ENCODE data around the gene URAD.

Gene URAD

GRCh38 chr13:28000567-28000966 is 12.1 kb upstream of the URAD start:
- DNase-seq (ENCODE audit: low spot score): no peak

- DNase-seq (ENCODE audit: low spot score): peak; percentile 54
Measured at GRCh38 chr13:27997904-27998522, 9.5 kb upstream of the URAD start.

- no peak for DNase-seq (ENCODE audit: low spot score)
Measured at GRCh38 chr13:27991881-27992280, 3.4 kb upstream of the URAD start.

- no peak for DNase-seq (ENCODE audit: low spot score)
Measured at GRCh38 chr13:27985600-27985999, 2.9 kb downstream of the URAD start.

- DNase-seq (ENCODE audit: low spot score): no peak
Measured at GRCh38 chr13:27982361-27982760, 6.1 kb downstream of the URAD start.

DNA sequence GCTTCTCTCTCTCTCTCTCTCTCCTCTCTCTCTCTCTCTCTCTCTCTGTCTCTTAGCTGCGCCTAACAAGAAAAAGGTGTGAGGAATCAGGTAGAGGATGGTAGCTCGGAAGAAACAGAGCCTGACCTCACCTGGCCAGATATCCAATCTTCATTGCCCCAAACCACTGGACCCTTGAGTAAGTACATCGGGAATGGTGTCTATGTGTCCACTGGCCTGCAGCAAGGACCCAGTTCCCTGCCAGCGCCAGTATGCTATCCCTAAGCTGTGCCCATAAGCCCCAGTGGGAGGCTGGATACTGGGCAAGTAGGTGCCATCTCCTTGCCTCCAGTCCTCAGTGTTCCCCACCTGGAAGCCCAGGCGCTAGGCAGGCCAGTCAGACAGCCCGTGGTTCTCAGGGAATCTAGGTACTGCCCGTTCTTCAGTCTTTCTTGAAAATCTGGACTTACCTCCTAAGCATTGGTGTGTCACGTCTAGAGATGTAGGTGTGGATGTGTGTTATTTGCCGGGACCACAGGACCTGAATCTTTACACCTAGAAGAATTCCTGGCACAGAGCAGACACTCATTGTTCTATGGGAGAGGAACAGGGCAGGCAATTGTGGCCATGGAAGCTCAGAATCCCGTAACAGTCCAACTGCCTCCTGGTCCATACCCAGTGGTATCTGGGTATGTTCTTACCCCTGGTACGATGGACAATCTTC is 7.3 kb downstream of the URAD start:
- DNase-seq (ENCODE audit: low spot score): no peak

- no peak for DNase-seq (ENCODE audit: low spot score)
Measured at GRCh38 chr13:27980280-27980998, 8.1 kb downstream of the URAD start.

- no peak for DNase-seq (ENCODE audit: low spot score)
Measured at GRCh38 chr13:27979765-27980279, 8.7 kb downstream of the URAD start.

GRCh38 chr13:27979001-27979643 is 9.4 kb downstream of the URAD start:
- DNase-seq (ENCODE audit: low spot score): no peak

DNA sequence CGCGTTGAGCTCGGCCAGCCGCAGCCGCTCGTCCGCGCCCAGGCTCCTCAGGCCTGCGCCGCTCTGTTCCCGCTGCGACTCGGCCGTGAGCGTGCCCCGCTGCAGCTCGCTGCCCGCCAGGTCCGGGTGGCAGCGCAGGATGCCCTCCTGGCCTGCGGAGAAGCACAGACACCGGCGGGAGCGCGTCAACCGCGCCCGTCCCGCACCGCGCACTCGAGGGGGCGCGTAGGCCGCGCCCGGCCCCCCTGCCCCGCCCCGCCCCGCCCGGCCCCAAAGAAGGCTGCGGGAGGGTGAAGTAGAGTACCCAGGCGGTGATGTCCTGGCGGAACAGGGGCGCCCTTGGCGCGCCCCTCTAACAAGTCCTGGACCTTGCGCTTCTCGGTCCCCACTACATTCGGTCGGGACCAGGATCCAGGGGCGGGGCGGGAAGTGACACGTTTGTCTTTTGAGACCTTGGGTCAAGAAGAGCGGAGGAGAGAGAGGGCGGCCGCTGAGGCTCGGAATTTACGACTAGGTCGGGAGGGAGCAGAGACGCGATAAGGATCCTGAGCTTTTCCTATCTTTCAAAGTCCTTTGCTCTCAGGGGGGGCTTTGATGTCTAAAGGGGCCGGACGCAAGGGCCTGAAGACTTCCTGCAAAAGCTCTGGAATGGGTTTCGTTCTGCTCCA is 10.1 kb downstream of the URAD start:
- DNase-seq (ENCODE audit: low spot score): no peak

- DNase-seq (ENCODE audit: low spot score): no peak
Measured at GRCh38 chr13:27977476-27978300, 10.8 kb downstream of the URAD start.

DNA sequence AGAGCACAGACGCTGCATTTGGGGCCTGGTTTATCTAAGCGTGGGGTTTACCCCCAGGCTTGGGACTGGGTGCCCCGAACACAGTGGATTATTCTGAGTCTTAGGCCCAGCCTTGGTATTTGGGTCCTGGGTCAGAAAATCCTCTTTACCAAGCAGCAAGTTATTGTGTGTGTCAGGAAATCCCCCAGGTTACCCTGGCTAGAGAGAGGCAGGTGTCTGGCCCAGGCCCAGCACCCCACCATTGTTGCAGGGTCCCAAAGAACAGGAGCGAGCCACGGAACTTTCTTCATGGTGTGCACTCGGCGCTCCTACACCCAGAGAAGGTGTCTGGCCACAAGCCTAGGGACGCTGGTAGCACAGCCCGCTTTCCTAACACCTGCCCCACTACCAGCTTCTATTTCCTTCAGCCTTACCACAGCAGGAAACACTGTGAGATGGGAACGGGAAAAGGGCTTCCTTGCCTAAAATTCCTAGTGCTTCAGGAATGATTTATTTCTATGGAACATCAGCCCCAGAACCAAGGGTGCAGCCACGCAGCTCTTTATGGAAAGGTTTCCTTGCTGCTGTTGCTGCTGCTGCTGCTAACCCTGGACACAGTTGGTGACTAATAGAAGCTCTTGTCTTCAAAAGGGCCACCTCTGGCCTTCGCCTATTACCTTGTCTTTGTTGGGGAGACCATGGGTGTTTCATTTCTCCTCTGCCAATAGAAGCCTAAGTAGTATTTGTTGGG is 12.0 kb downstream of the URAD start:
- no peak for DNase-seq (ENCODE audit: low spot score)

DNA sequence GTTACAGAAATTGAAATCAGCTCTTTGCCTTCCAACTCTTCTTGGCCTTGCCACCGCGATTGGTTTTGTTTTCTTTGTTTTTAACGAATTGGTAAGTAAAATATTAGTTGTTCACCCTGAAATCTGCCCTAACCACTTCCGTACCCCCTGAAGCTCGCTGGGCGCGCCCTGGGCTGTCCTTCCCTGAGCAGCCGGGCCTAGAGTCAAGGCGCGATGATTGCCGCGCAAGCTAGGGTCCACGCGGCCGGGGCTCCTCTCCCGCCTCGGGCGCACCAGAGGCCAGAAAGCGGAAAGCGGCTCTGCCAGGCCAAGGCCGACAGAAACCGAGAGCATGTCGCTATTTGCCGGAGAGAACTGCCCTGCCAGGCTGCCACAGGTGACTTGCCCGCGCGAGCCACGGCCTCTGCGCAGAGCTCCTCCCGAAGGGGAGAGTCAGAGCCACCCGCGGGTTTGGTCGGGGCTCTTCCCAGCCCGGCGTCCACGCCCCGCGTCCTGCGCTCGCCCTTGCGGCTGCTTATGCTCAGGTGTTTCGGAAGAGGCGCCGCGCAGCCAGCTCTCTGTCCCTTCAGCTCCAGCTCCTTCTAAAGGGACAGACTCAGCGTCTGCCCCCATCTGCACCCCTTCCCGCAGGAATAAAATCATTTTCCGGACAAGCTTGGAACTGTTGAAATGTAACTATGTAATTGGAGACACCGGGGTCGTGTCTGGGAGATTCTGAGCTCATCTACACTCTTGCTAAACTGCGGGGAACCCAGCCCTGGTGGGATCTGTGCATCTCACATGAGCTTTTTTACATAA is 12.7 kb downstream of the URAD start:
- no peak for DNase-seq (ENCODE audit: low spot score)

DNA sequence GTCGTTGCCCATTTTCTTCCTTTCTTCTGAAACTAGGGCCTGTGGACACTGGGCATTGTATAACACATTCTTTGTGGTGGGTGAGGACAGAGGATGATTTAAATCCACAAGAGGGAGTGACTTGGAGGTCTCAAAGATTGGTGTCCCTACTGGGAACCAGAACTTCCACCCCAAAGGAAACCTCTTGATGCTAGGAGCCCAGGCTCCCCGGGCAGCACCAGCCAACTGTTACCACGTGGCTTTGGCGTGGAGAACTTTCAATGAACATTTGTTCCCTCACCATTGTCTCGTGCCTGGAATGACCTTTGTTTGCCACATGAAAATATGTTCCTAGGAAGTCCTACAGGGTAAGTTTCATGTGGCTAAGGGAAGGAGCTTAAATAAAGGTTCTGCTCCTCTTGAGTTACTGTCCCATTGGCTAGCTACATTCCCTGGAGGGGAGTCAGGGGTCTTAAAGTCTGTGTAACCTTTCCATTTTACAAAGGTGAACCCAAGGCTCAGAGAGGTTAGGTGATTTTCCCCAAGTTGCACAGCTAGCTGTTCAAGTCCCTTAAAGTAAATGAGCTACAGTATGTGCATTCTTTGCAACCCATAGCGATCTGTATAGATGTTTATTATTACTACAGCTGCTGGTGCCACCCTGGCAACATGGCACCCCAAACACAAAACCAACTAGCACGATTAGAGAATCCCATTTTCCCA is 14.4 kb downstream of the URAD start:
- DNase-seq (ENCODE audit: low spot score): no peak

GRCh38 chr13:27973291-27973690 is 15.2 kb downstream of the URAD start:
- no peak for DNase-seq (ENCODE audit: low spot score)

GRCh38 chr13:27972478-27972820 is 16.0 kb downstream of the URAD start:
- DNase-seq (ENCODE audit: low spot score): no peak

- DNase-seq (ENCODE audit: low spot score): no peak
Measured at GRCh38 chr13:27971776-27972477, 16.6 kb downstream of the URAD start.

DNA sequence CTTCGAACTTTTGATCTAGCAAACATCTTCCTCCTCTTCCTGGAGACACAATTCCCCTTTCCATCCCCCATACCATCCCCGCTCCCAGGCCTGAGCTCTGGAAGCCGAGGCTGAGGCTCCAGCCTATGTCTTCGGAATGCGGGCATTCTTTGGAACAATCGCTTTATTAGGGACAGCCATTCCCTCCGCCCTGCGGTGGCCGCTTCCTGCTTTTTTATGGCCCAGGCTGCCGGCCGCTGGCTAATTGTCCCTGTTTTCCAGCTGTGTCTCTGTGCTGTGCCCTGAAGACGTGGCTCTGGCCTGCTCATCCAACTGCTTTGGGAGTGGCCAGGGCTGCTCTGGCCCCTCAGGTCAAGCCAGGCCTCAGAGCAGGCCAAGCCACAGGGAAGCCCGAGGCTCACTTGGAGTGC is 17.3 kb downstream of the URAD start:
- DNase-seq (ENCODE audit: low spot score): no peak
